GM12891 (cell line): ENCODE results near the gene ZEB1.

Experiments used
- POLR2A ChIP-seq: IDR thresholded peaks from 2 replicates; pipeline ENCODE4 v1.6.1; 2011; ENCODE audit warnings: low read depth, low read length, control low read depth
- POLR2AphosphoS5 ChIP-seq: IDR thresholded peaks from 2 replicates; pipeline ENCODE4 v1.6.1; 2011; ENCODE audit warnings: low read depth, low read length, control low read depth
- TAF1 ChIP-seq: IDR thresholded peaks from 2 replicates; pipeline ENCODE4 v1.6.1; 2011; ENCODE audit warnings: low read depth, low read length, control low read depth

DNA sequence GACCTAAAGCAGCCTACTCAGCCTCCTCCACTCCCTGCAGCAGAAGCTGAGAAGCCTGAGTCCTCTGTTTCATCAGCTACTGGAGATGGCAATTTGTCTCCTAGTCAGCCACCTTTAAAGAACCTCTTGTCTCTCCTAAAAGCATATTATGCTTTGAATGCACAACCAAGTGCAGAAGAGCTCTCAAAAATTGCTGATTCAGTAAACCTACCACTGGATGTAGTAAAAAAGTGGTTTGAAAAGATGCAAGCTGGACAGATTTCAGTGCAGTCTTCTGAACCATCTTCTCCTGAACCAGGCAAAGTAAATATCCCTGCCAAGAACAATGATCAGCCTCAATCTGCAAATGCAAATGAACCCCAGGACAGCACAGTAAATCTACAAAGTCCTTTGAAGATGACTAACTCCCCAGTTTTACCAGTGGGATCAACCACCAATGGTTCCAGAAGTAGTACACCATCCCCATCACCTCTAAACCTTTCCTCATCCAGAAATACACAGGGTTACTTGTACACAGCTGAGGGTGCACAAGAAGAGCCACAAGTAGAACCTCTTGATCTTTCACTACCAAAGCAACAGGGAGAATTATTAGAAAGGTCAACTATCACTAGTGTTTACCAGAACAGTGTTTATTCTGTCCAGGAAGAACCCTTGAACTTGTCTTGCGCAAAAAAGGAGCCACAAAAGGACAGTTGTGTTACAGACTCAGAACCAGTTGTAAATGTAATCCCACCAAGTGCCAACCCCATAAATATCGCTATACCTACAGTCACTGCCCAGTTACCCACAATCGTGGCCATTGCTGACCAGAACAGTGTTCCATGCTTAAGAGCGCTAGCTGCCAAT is 202.2 kb downstream of the ZEB1 start:
- no peak for TF ChIP-seq TAF1
- no peak for TF ChIP-seq POLR2A
- no peak for TF ChIP-seq POLR2AphosphoS5
